ENCODE data around the gene CD38.

GRCh38 chr4:15765391-15765790 lies 12.7 kb upstream of the CD38 start:
- TF ChIP-seq CTCF (conservative IDR thresholded peaks at IDR 0.05 in 1 of 2, IDR thresholded peaks at IDR 0.05 in 1 of 2; ENCODE audit: low read depth in 1 of 2, low read length in 2 of 2) = no peak
- no peak for TF ChIP-seq EZH2 (IDR thresholded peaks at IDR 0.05; ENCODE audit: low read length, missing control alignments)

All from fibroblast of lung (primary cell).